DMS53 treated with DMSO at 0.1 percent for 48 hours (cell line): ENCODE measurements around the gene BMP7.
"Not testable (repeated sequence)": the region's sequence is repeated elsewhere in the genome, so short reads cannot be mapped to it uniquely, and the experiment has no call there.

Source experiments
- DNase-seq: peaks from one replicate; lab custom pipeline; 2025; ENCODE audit not compliant: unreplicated experiment; lab: John Stamatoyannopoulos, UW

Gene BMP7

GRCh38 chr20:57174737-57175136 is 91.7 kb downstream of the BMP7 start:
- DNase-seq: no peak

- DNase-seq: no peak
Observed at GRCh38 chr20:57173986-57174385, 92.5 kb downstream of the BMP7 start.

- DNase-seq: no peak
Observed at GRCh38 chr20:57173041-57173440, 93.4 kb downstream of the BMP7 start.

GRCh38 chr20:57170343-57170742 is 96.1 kb downstream of the BMP7 start:
- DNase-seq: no peak

GRCh38 chr20:57169162-57169561 is 97.3 kb downstream of the BMP7 start:
- DNase-seq: no peak

- no peak for DNase-seq
Observed at GRCh38 chr20:57167971-57168701, 98.3 kb downstream of the BMP7 start.

- no peak for DNase-seq
Observed at GRCh38 chr20:57167292-57167655, 99.2 kb downstream of the BMP7 start.

GRCh38 chr20:57166568-57167291 is 99.7 kb downstream of the BMP7 start:
- DNase-seq: no peak

GRCh38 chr20:57165427-57166004 is 100.9 kb downstream of the BMP7 start:
- no peak for DNase-seq

GRCh38 chr20:57164872-57165271 is 101.6 kb downstream of the BMP7 start:
- no peak for DNase-seq

- no peak for DNase-seq
Observed at GRCh38 chr20:57163041-57163440, 103.4 kb downstream of the BMP7 start.

GRCh38 chr20:57162362-57162652 is 104.1 kb downstream of the BMP7 start:
- DNase-seq: no peak

- DNase-seq: no peak
Observed at GRCh38 chr20:57161478-57162361, 104.7 kb downstream of the BMP7 start.

- DNase-seq: no peak
Observed at GRCh38 chr20:57160985-57161384, 105.5 kb downstream of the BMP7 start.

GRCh38 chr20:57159945-57160610 is 106.4 kb downstream of the BMP7 start:
- DNase-seq: no peak

GRCh38 chr20:57159193-57159851 is 107.1 kb downstream of the BMP7 start:
- DNase-seq: no peak

GRCh38 chr20:57158474-57158873 is 108.0 kb downstream of the BMP7 start:
- no peak for DNase-seq

GRCh38 chr20:57157787-57158186 is 108.7 kb downstream of the BMP7 start:
- not testable (repeated sequence) for DNase-seq

GRCh38 chr20:57157106-57157691 is 109.2 kb downstream of the BMP7 start:
- DNase-seq: no peak
